Smooth muscle cell (in vitro differentiated cells): Measurements from ENCODE around the gene NSMCE3. TPM values are rescaled to one million over a fixed set of nuclear protein-coding genes. Genes with fewer than 3 reads are reported as not detected.
"Not testable (repeated sequence)": the region's sequence is repeated elsewhere in the genome, so short reads cannot be mapped to it uniquely, and the experiment has no call there.

Source experiments
- DNase-seq: peaks from one replicate; lab custom pipeline; 2025; ENCODE audit not compliant: unreplicated experiment; lab: John Stamatoyannopoulos, UW
- H2AFZ ChIP-seq: fragments of 200-600 bp; sonication (generic); 2 replicates; pipeline ENCODE4 v1.6.0; 2016; ENCODE audit warnings: antibody characterized with exemption, low read depth, mild to moderate bottlenecking
- H3F3A ChIP-seq: fragments of 200-600 bp; sonication (generic); 2 replicates; pipeline ENCODE4 v1.6.0; 2017; ENCODE audit warnings: antibody characterized with exemption, low read depth
- H3K27ac ChIP-seq: fragments of 200-600 bp; sonication (generic); 2 replicates; pipeline ENCODE4 v1.5.1; 2016; ENCODE audit warnings: low read depth, mild to moderate bottlenecking
- H3K27me3 ChIP-seq: fragments of 200-600 bp; sonication (generic); 2 replicates; pipeline ENCODE4 v1.6.1; 2016; ENCODE audit warnings: low read depth, mild to moderate bottlenecking
- H3K36me3 ChIP-seq: fragments of 200-600 bp; sonication (generic); 2 replicates; pipeline ENCODE4 v1.5.1; 2016; ENCODE audit warnings: low read depth
- H3K4me1 ChIP-seq: fragments of 200-600 bp; sonication (generic); 2 replicates; pipeline ENCODE4 v1.5.1; 2016; ENCODE audit warnings: low read depth
- H3K4me2 ChIP-seq: fragments of 200-600 bp; sonication (generic); 2 replicates; pipeline ENCODE4 v1.6.0; 2016; ENCODE audit warnings: mild to moderate bottlenecking
- H3K4me3 ChIP-seq: fragments of 200-600 bp; sonication (generic); 2 replicates; pipeline ENCODE4 v1.5.1; 2016; ENCODE audit warnings: mild to moderate bottlenecking
- H3K79me2 ChIP-seq: fragments of 200-600 bp; sonication (generic); 2 replicates; pipeline ENCODE4 v1.6.0; 2016; ENCODE audit warnings: low read depth, mild to moderate bottlenecking
- H3K9ac ChIP-seq: fragments of 200-600 bp; sonication (generic); 2 replicates; pipeline ENCODE4 v1.6.0; 2016; ENCODE audit warnings: low read depth
- H3K9me3 ChIP-seq: fragments of 200-600 bp; sonication (generic); replicated peaks from 2 replicates; pipeline ENCODE4 v1.5.1; 2016; ENCODE audit warnings: low read depth
- H4K20me1 ChIP-seq: fragments of 200-600 bp; sonication (generic); 2 replicates; pipeline ENCODE4 v1.6.0; 2016; ENCODE audit warnings: low read depth
- CTCF ChIP-seq: fragments of 200-600 bp; sonication (generic); IDR thresholded peaks from 2 replicates; pipeline ENCODE4 v1.5.1; 2017; ENCODE audit warnings: borderline replicate concordance, mild to moderate bottlenecking, antibody characterized with exemption; ENCODE audit not compliant: insufficient read depth, poor library complexity, severe bottlenecking
- WGBS: methylation state at CpG from one replicate; pipeline ENCODE4 v1.1.7; 2016; ENCODE audit warnings: low lambda C conversion rate; 5-methylcytosine and 5-hydroxymethylcytosine counted together
- polyA plus RNA-seq: library from polyadenylated mRNA; unstranded; fragments of >200 nt; fragmentation: Nextera tagmentation; extraction: Ambion mirVana; gene quantifications from 2 replicates; pipeline ENCODE4 v1.2.1, GENCODE V29; 2016
- total RNA-seq: library from RNA; depleted of rRNA; stranded (reverse); fragments of >200 nt; gene quantifications from 2 replicates; pipeline ENCODE4 v1.2.3, GENCODE V29; 2014

Gene NSMCE3
- total and polyA plus RNA-seq, 2 experiments from 2014 or later = 19.0 to 19.4 TPM

GRCh38 chr15:29239395-29239794 is 30.2 kb downstream of the NSMCE3 start:
- Histone ChIP-seq H3K4me2 (no peak overlapping the region), H3K36me3 (no peaks in the 10 kb centered on the region), H3F3A (no peaks in the 10 kb centered on the region), H3K79me2 (no peaks in the 10 kb centered on the region), H3K27me3 (no peaks in the 10 kb centered on the region), H3K27ac (no peak overlapping the region), H3K9ac (no peak overlapping the region), H3K4me1 (no peaks in the 10 kb centered on the region), H3K4me3 (no peak overlapping the region), H4K20me1 (no peaks in the 10 kb centered on the region), H3K9me3 (no peaks in the 10 kb centered on the region), H2AFZ (no peak overlapping the region)
- no peak for TF ChIP-seq CTCF
- WGBS = 74% methylated on average over 3 of the region's 3 CpGs
- DNase-seq = no peak

DNA sequence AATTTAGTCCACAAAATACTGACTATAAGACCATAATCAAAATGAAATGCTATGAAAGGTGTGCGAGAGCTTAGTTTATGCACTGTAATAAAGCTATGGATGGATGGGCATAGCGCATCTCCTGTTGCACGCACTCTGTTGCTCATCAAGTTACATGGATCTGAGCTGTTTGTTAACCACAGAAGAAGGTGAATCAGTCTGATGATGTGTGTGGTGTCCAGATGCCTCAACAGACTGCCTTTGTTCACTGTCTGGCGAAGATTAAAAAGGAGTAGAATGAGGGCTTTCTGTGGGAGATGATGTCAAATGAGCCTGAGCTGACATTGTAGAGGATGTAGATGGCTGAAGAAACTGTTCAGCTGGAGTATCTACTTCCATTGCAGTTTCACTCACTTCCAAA is 36.1 kb downstream of the NSMCE3 start:
- Histone ChIP-seq H3K4me1 (no peaks in the 10 kb centered on the region), H3K36me3 (no peaks in the 10 kb centered on the region), H3F3A (no peaks in the 10 kb centered on the region), H2AFZ (no peak overlapping the region), H4K20me1 (no peaks in the 10 kb centered on the region), H3K9me3 (no peaks in the 10 kb centered on the region), H3K27ac (no peak overlapping the region), H3K27me3 (no peaks in the 10 kb centered on the region), H3K79me2 (no peaks in the 10 kb centered on the region), H3K4me3 (no peak overlapping the region), H3K9ac (no peak overlapping the region), H3K4me2 (no peak overlapping the region)
- TF ChIP-seq CTCF = no peak
- DNase-seq = no peak
- 79% methylated on average over 4 of the region's 4 CpGs for WGBS

GRCh38 chr15:29226436-29227208 is 43.0 kb downstream of the NSMCE3 start:
- DNase-seq = no peak
- Histone ChIP-seq H3K4me2 (no peak overlapping the region), H3K4me3 (no peak overlapping the region), H3K79me2 (no peaks in the 10 kb centered on the region), H3K4me1 (peaks cover 9% of the 10 kb centered on the region), H3F3A (no peaks in the 10 kb centered on the region), H4K20me1 (no peaks in the 10 kb centered on the region), H3K27ac (no peak overlapping the region), H3K36me3 (no peaks in the 10 kb centered on the region), H3K9ac (no peak overlapping the region), H3K27me3 (no peaks in the 10 kb centered on the region), H3K9me3 (no peaks in the 10 kb centered on the region), H2AFZ (no peak overlapping the region)
- WGBS = 43% methylated on average over 9 of the region's 9 CpGs
- TF ChIP-seq CTCF = no peak

- no peaks in the 10 kb centered on the region for H3F3A ChIP-seq
- H3K27ac ChIP-seq = no peak overlapping the region
- H2AFZ ChIP-seq = no peak overlapping the region
- H3K4me3 ChIP-seq = no peak overlapping the region
- WGBS = 96% methylated on average over 22 of the region's 22 CpGs
- no peak for TF ChIP-seq CTCF
- H3K4me2 ChIP-seq = no peak overlapping the region
- H3K27me3 ChIP-seq = no peaks in the 10 kb centered on the region
- H3K9me3 ChIP-seq = no peaks in the 10 kb centered on the region
- no peaks in the 10 kb centered on the region for H3K79me2 ChIP-seq
- H4K20me1 ChIP-seq = no peaks in the 10 kb centered on the region
- no peak overlapping the region for H3K9ac ChIP-seq
- H3K36me3 ChIP-seq = no peaks in the 10 kb centered on the region
- DNase-seq = no peak
- peaks cover 9% of the 10 kb centered on the region for H3K4me1 ChIP-seq
These were observed 43.9 kb downstream of the NSMCE3 start for GRCh38 chr15:29225534-29226234.

- H3K36me3 ChIP-seq, H3K9me3 ChIP-seq, DNase-seq, H3K4me2 ChIP-seq, H3K27ac ChIP-seq, H3K79me2 ChIP-seq, H4K20me1 ChIP-seq, H3K4me1 ChIP-seq, H3K9ac ChIP-seq, H2AFZ ChIP-seq, H3K4me3 ChIP-seq, H3K27me3 ChIP-seq, H3F3A ChIP-seq: not testable (repeated sequence)
- WGBS = 98% methylated on average over 10 of the region's 15 CpGs
These were observed 44.6 kb downstream of the NSMCE3 start for GRCh38 chr15:29224987-29225363.
